Smooth muscle cell (in vitro differentiated cells): ENCODE measurements around the gene NCKIPSD. TPM values are rescaled to one million over a fixed set of nuclear protein-coding genes. Genes with fewer than 3 reads are reported as not detected.

Experiments
- DNase-seq: peaks from one replicate; lab custom pipeline; 2025; ENCODE audit not compliant: unreplicated experiment; lab: John Stamatoyannopoulos, UW
- H2AFZ ChIP-seq: fragments of 200-600 bp; sonication (generic); 2 replicates; pipeline ENCODE4 v1.6.0; 2016; ENCODE audit warnings: antibody characterized with exemption, low read depth, mild to moderate bottlenecking
- H3F3A ChIP-seq: fragments of 200-600 bp; sonication (generic); 2 replicates; pipeline ENCODE4 v1.6.0; 2017; ENCODE audit warnings: antibody characterized with exemption, low read depth
- H3K27ac ChIP-seq: fragments of 200-600 bp; sonication (generic); 2 replicates; pipeline ENCODE4 v1.5.1; 2016; ENCODE audit warnings: low read depth, mild to moderate bottlenecking
- H3K27me3 ChIP-seq: fragments of 200-600 bp; sonication (generic); 2 replicates; pipeline ENCODE4 v1.6.1; 2016; ENCODE audit warnings: low read depth, mild to moderate bottlenecking
- H3K36me3 ChIP-seq: fragments of 200-600 bp; sonication (generic); 2 replicates; pipeline ENCODE4 v1.5.1; 2016; ENCODE audit warnings: low read depth
- H3K4me1 ChIP-seq: fragments of 200-600 bp; sonication (generic); 2 replicates; pipeline ENCODE4 v1.5.1; 2016; ENCODE audit warnings: low read depth
- H3K4me2 ChIP-seq: fragments of 200-600 bp; sonication (generic); 2 replicates; pipeline ENCODE4 v1.6.0; 2016; ENCODE audit warnings: mild to moderate bottlenecking
- H3K4me3 ChIP-seq: fragments of 200-600 bp; sonication (generic); 2 replicates; pipeline ENCODE4 v1.5.1; 2016; ENCODE audit warnings: mild to moderate bottlenecking
- H3K79me2 ChIP-seq: fragments of 200-600 bp; sonication (generic); 2 replicates; pipeline ENCODE4 v1.6.0; 2016; ENCODE audit warnings: low read depth, mild to moderate bottlenecking
- H3K9ac ChIP-seq: fragments of 200-600 bp; sonication (generic); 2 replicates; pipeline ENCODE4 v1.6.0; 2016; ENCODE audit warnings: low read depth
- H3K9me3 ChIP-seq: fragments of 200-600 bp; sonication (generic); replicated peaks from 2 replicates; pipeline ENCODE4 v1.5.1; 2016; ENCODE audit warnings: low read depth
- H4K20me1 ChIP-seq: fragments of 200-600 bp; sonication (generic); 2 replicates; pipeline ENCODE4 v1.6.0; 2016; ENCODE audit warnings: low read depth
- CTCF ChIP-seq: fragments of 200-600 bp; sonication (generic); IDR thresholded peaks from 2 replicates; pipeline ENCODE4 v1.5.1; 2017; ENCODE audit warnings: borderline replicate concordance, mild to moderate bottlenecking, antibody characterized with exemption; ENCODE audit not compliant: insufficient read depth, poor library complexity, severe bottlenecking
- WGBS: methylation state at CpG from one replicate; pipeline ENCODE4 v1.1.7; 2016; ENCODE audit warnings: low lambda C conversion rate; 5-methylcytosine and 5-hydroxymethylcytosine counted together
- microRNA-seq: library from miRNA; unstranded; fragments of <30 nt; microRNA quantifications from one replicate; pipeline ENCODE4, GENCODE V29; 2016; ENCODE audit warnings: borderline number of aligned reads
- polyA plus RNA-seq: library from polyadenylated mRNA; unstranded; fragments of >200 nt; fragmentation: Nextera tagmentation; extraction: Ambion mirVana; gene quantifications from 2 replicates; pipeline ENCODE4 v1.2.1, GENCODE V29; 2016
- small RNA-seq: library from RNA; depleted of rRNA; stranded (forward); fragments of <200 nt; gene quantifications from one replicate; pipeline ENCODE3, GENCODE V24; 2014
- total RNA-seq: library from RNA; depleted of rRNA; stranded (reverse); fragments of >200 nt; gene quantifications from 2 replicates; pipeline ENCODE4 v1.2.3, GENCODE V29; 2014

NCKIPSD gene
- total and polyA plus RNA-seq, 2 experiments from 2014 or later, result 13.8 to 21.6 TPM

GRCh38 chr3:48624767-48625166, 60.9 kb downstream of the NCKIPSD start:
- Histone ChIP-seq H3K4me1 (no peaks in the 10 kb centered on the region), H3K27ac (no peak overlapping the region), H3K4me3 (no peak overlapping the region), H4K20me1 (no peaks in the 10 kb centered on the region), H3K9me3 (no peaks in the 10 kb centered on the region), H3K9ac (no peak overlapping the region), H3K79me2 (no peaks in the 10 kb centered on the region), H3K36me3 (no peaks in the 10 kb centered on the region), H2AFZ (no peak overlapping the region), H3F3A (no peaks in the 10 kb centered on the region), H3K4me2 (no peak overlapping the region), H3K27me3 (no peaks in the 10 kb centered on the region)
- no peak for TF ChIP-seq CTCF
- WGBS, result 94% methylated on average over 10 of the region's 10 CpGs
- no peak for DNase-seq

- no peaks in the 10 kb centered on the region for H3K36me3 ChIP-seq
- no peaks in the 10 kb centered on the region for H3K9me3 ChIP-seq
- TF ChIP-seq CTCF, result no peak
- no peaks in the 10 kb centered on the region for H3K79me2 ChIP-seq
- H3K4me3 ChIP-seq, result no peak overlapping the region
- H3K9ac ChIP-seq, result no peak overlapping the region
- DNase-seq, result no peak
- peaks cover 5% of the 10 kb centered on the region for H3F3A ChIP-seq
- 91% methylated on average over 6 of the region's 6 CpGs for WGBS
- no peak overlapping the region for H3K4me2 ChIP-seq
- H3K27ac ChIP-seq, result no peak overlapping the region
- H2AFZ ChIP-seq, result no peak overlapping the region
- H3K27me3 ChIP-seq, result no peaks in the 10 kb centered on the region
- H3K4me1 ChIP-seq, result peaks cover 3% of the 10 kb centered on the region
- H4K20me1 ChIP-seq, result no peaks in the 10 kb centered on the region
These were observed 61.7 kb downstream of the NCKIPSD start for GRCh38 chr3:48623851-48624547.

Small RNA genes within 50 kb of the gene (microRNA-seq; reads per million reads assigned to microRNA genes)
- gene MIR4793, result not detected

Small RNA genes within 50 kb of the gene (small RNA-seq; reads per million reads assigned to genes)
- 0.11 reads per million for gene AC141002.1

Other genes starting within 250 kb of the NCKIPSD start
- 9.0 and 20.7 TPM in 2 replicates for gene CCDC51, start 245.8 kb downstream of the NCKIPSD start, total RNA-seq
- gene CCDC51, start 245.8 kb downstream of the NCKIPSD start, polyA plus RNA-seq, result 17.8 and 18.3 TPM in 2 replicates
- 310 and 343 TPM in 2 replicates for gene TMA7, start 245.7 kb downstream of the NCKIPSD start, total RNA-seq
- gene TMA7, start 245.7 kb downstream of the NCKIPSD start, polyA plus RNA-seq, result 491 and 511 TPM in 2 replicates
- 4.0 and 5.5 TPM in 2 replicates for gene ATRIP, start 239.2 kb downstream of the NCKIPSD start, total RNA-seq
- 5.7 and 7.3 TPM in 2 replicates for gene ATRIP, start 239.2 kb downstream of the NCKIPSD start, polyA plus RNA-seq
- 111 and 124 TPM in 2 replicates for gene SHISA5, start 181.7 kb downstream of the NCKIPSD start, total RNA-seq
- gene SHISA5, start 181.7 kb downstream of the NCKIPSD start, polyA plus RNA-seq, result 297 and 333 TPM in 2 replicates
- gene PFKFB4, start 129.1 kb downstream of the NCKIPSD start, total RNA-seq, result 41.4 and 48.8 TPM in 2 replicates
- gene PFKFB4, start 129.1 kb downstream of the NCKIPSD start, polyA plus RNA-seq, result 37.4 and 47.7 TPM in 2 replicates
- 6.1 and 7.0 TPM in 2 replicates for gene UCN2, start 122.1 kb downstream of the NCKIPSD start, total RNA-seq
- gene UCN2, start 122.1 kb downstream of the NCKIPSD start, polyA plus RNA-seq, result 4.3 and 11.6 TPM in 2 replicates
- 45.9 and 57.3 TPM in 2 replicates for gene COL7A1, start 90.6 kb downstream of the NCKIPSD start, total RNA-seq
- 80.7 and 173 TPM in 2 replicates for gene COL7A1, start 90.6 kb downstream of the NCKIPSD start, polyA plus RNA-seq
- 206 and 250 TPM in 2 replicates for gene UQCRC1, start 76.3 kb downstream of the NCKIPSD start, total RNA-seq
- gene UQCRC1, start 76.3 kb downstream of the NCKIPSD start, polyA plus RNA-seq, result 425 and 428 TPM in 2 replicates
- gene TMEM89, start 64.1 kb downstream of the NCKIPSD start, total RNA-seq, result not detected in 2 replicates
- 0.25 and 0.47 TPM in 2 replicates for gene TMEM89, start 64.1 kb downstream of the NCKIPSD start, polyA plus RNA-seq
- gene SLC26A6, start 50.5 kb downstream of the NCKIPSD start, total RNA-seq, result 28.4 and 29.4 TPM in 2 replicates
- 34.8 and 42.4 TPM in 2 replicates for gene SLC26A6, start 50.5 kb downstream of the NCKIPSD start, polyA plus RNA-seq
- gene CELSR3, start 23.0 kb downstream of the NCKIPSD start, total RNA-seq, result 2.5 and 3.1 TPM in 2 replicates
- gene CELSR3, start 23.0 kb downstream of the NCKIPSD start, polyA plus RNA-seq, result 1.5 and 2.4 TPM in 2 replicates
- gene IP6K2, start 31.3 kb upstream of the NCKIPSD start, total RNA-seq, result 106 and 119 TPM in 2 replicates
- gene IP6K2, start 31.3 kb upstream of the NCKIPSD start, polyA plus RNA-seq, result 113 and 124 TPM in 2 replicates
- gene PRKAR2A, start 162.0 kb upstream of the NCKIPSD start, total RNA-seq, result 33.1 and 36.7 TPM in 2 replicates
- gene PRKAR2A, start 162.0 kb upstream of the NCKIPSD start, polyA plus RNA-seq, result 11.9 and 13.5 TPM in 2 replicates
- 8.9 and 14.7 TPM in 2 replicates for gene SLC25A20, start 213.0 kb upstream of the NCKIPSD start, total RNA-seq
- 12.1 and 14.6 TPM in 2 replicates for gene SLC25A20, start 213.0 kb upstream of the NCKIPSD start, polyA plus RNA-seq
- 43.6 and 44.9 TPM in 2 replicates for gene ARIH2, start 232.9 kb upstream of the NCKIPSD start, total RNA-seq
- 39.7 and 44.0 TPM in 2 replicates for gene ARIH2, start 232.9 kb upstream of the NCKIPSD start, polyA plus RNA-seq